Uterus (tissue), 4 donors: ENCODE measurements around the gene SSTR3. TPM values are rescaled to one million over a fixed set of nuclear protein-coding genes. Genes with fewer than 3 reads are reported as not detected.

ENCODE experiments used
- DNase-seq, 2 donors: peaks; one replicate each; pipeline ENCODE4 v3.0.0-alpha.2; 2019 to 2020
- H3K27ac ChIP-seq, 2 donors: fragments of 200-600 bp; sonication (generic); 1 replicate in 1 of 2; 2 replicates in 1 of 2; pipeline ENCODE4 v1.5.1; 2016 to 2018
- H3K27me3 ChIP-seq, 2 donors: fragments of 200-600 bp; sonication (generic); one replicate each; pipeline ENCODE4 v1.5.1; 2018 to 2019; ENCODE audit warnings: control low read depth in 1 of 2
- H3K36me3 ChIP-seq, 2 donors: fragments of 200-600 bp; sonication (generic); one replicate each; pipeline ENCODE4 v1.5.1; 2019; ENCODE audit warnings: control low read depth in 1 of 2
- H3K4me1 ChIP-seq, 2 donors: fragments of 200-600 bp; sonication (generic); one replicate each; pipeline ENCODE4 v1.5.1; 2018 to 2019; ENCODE audit warnings: control low read depth in 1 of 2
- H3K4me3 ChIP-seq, 2 donors: fragments of 200-600 bp; sonication (generic); 1 replicate in 1 of 2; 2 replicates in 1 of 2; pipeline ENCODE4 v1.5.1; 2018 to 2019; ENCODE audit warnings: mild to moderate bottlenecking in 1 of 2
- H3K9me3 ChIP-seq, 2 donors: fragments of 200-600 bp; sonication (generic); one replicate each; pipeline ENCODE4 v1.5.1; 2019; ENCODE audit warnings: control low read depth in 1 of 2
- CTCF ChIP-seq, 4 experiments: fragments of 200-600 bp in 2 of 4; fragments of 450-650 bp in 2 of 4; sonication (generic) in 2 of 4; IDR thresholded peaks; one replicate each; pipeline ENCODE4 v1.5.1; 2016 to 2019; ENCODE audit warnings: antibody characterized with exemption in 4 of 4, mild to moderate bottlenecking in 2 of 4, moderate library complexity in 1 of 4
- POLR2A ChIP-seq, 2 donors: fragments of 450-650 bp; IDR thresholded peaks; one replicate each; pipeline ENCODE4 v1.6.1; 2016; ENCODE audit warnings: antibody characterized with exemption in 2 of 2, mild to moderate bottlenecking in 1 of 2, moderate library complexity in 1 of 2
- intact Hi-C: fragments of 100-400 bp; cut with DNase I; formaldehyde crosslinking; loops from one replicate; pipeline ENCODE4 v1.15.1; 2023; ENCODE audit warnings: low total_unique reads
- total RNA-seq, 4 donors: library from RNA; depleted of rRNA in 3 of 4; stranded (reverse); fragments of >200 nt in 3 of 4; gene quantifications; one replicate each; pipeline versions ENCODE4 v1.1.0 to v1.2.4, GENCODE V29; 2014 to 2023
- donor health status: DM: yes; HTN: yes; CAD: no.

The SSTR3 gene
- total RNA-seq, 4 donors from 2014 or later: under 0.01 to 5.8 (median 3.1) TPM; not detected in 1

- DNase-seq: peak; percentile 9 to 14
- Histone ChIP-seq H3K4me1 (peaks cover 3 to 29% of the 10 kb centered on the region in 2 donors), H3K27ac (peak overlapping the region; percentile 51 to 67)
These were observed 36.6 kb downstream of the SSTR3 start for GRCh38 chr22:37175414-37176281.

GRCh38 chr22:37174964-37175363, 37.3 kb downstream of the SSTR3 start:
- no peak for TF ChIP-seq POLR2A (IDR thresholded peaks at IDR 0.05)
- no peak for TF ChIP-seq CTCF (IDR thresholded peaks at IDR 0.05)
- no peaks in the 10 kb centered on the region for H3K27me3 ChIP-seq
- intact Hi-C loops: no loop called here
- H3K4me1 ChIP-seq: peaks cover 3 to 29% of the 10 kb centered on the region in 2 donors
- H3K36me3 ChIP-seq: no peaks in the 10 kb centered on the region
- DNase-seq: no peak
- no peak overlapping the region for H3K4me3 ChIP-seq
- H3K9me3 ChIP-seq: no peaks in the 10 kb centered on the region
- H3K27ac ChIP-seq: no peak overlapping the region

More at GRCh38 chr22:37175414-37176281, 36.6 kb downstream of the SSTR3 start:
- TF ChIP-seq POLR2A (IDR thresholded peaks at IDR 0.05): no peak
- TF ChIP-seq CTCF (IDR thresholded peaks at IDR 0.05): no peak
- no peaks in the 10 kb centered on the region for H3K36me3 ChIP-seq
- H3K4me3 ChIP-seq: no peak overlapping the region
- H3K9me3 ChIP-seq: no peaks in the 10 kb centered on the region
- no peaks in the 10 kb centered on the region for H3K27me3 ChIP-seq
- intact Hi-C loops: no loop called here

GRCh38 chr22:37173709-37174108, 38.6 kb downstream of the SSTR3 start:
- no peak overlapping the region for H3K4me3 ChIP-seq
- H3K9me3 ChIP-seq: no peaks in the 10 kb centered on the region
- H3K4me1 ChIP-seq: peaks cover 3 to 26% of the 10 kb centered on the region in 2 donors
- no peak overlapping the region for H3K27ac ChIP-seq
- TF ChIP-seq POLR2A (IDR thresholded peaks at IDR 0.05) (no peak), CTCF (IDR thresholded peaks at IDR 0.05) (no peak)
- H3K36me3 ChIP-seq: no peaks in the 10 kb centered on the region
- intact Hi-C loops: no loop called here
- DNase-seq: peak in 1 of 2 donors; percentile 31
- H3K27me3 ChIP-seq: no peaks in the 10 kb centered on the region

- DNase-seq: peak in 1 of 2 donors; percentile 13
- intact Hi-C loops: no loop called here
These were observed 39.7 kb downstream of the SSTR3 start for GRCh38 chr22:37172266-37173245.

More at GRCh38 chr22:37172266-37173245, 39.7 kb downstream of the SSTR3 start:
- Histone ChIP-seq H3K9me3 (no peaks in the 10 kb centered on the region), H3K27me3 (no peaks in the 10 kb centered on the region), H3K4me3 (no peak overlapping the region), H3K4me1 (peaks cover 3 to 20% of the 10 kb centered on the region in 2 donors), H3K36me3 (no peaks in the 10 kb centered on the region), H3K27ac (no peak overlapping the region)
- TF ChIP-seq POLR2A (IDR thresholded peaks at IDR 0.05) (no peak), CTCF (IDR thresholded peaks at IDR 0.05) (no peak)
